Activated naive CD8-positive, alpha-beta T cell (primary cell): ENCODE results near the gene THOC3.
"Not testable (repeated sequence)": the region's sequence is repeated elsewhere in the genome, so short reads cannot be mapped to it uniquely, and the experiment has no call there.

Experiments used
- H3K27ac Mint-ChIP-seq: one replicate; pipeline ENCODE4 v1.8.0; 2021; ENCODE audit warnings: mixed read lengths
- H3K27me3 Mint-ChIP-seq: one replicate; pipeline ENCODE4 v1.8.0; 2021; ENCODE audit warnings: mixed read lengths
- H3K36me3 Mint-ChIP-seq: one replicate; pipeline ENCODE4 v1.8.0; 2021; ENCODE audit warnings: mixed read lengths
- H3K4me1 Mint-ChIP-seq: one replicate; pipeline ENCODE4 v1.8.0; 2021; ENCODE audit warnings: low read depth, mixed read lengths
- H3K4me3 Mint-ChIP-seq: one replicate; pipeline ENCODE4 v1.8.0; 2021; ENCODE audit warnings: mild to moderate bottlenecking, mixed read lengths
- H3K9me3 Mint-ChIP-seq: one replicate; pipeline ENCODE4 v1.8.0; 2021; ENCODE audit warnings: low read depth, mixed read lengths

Gene THOC3

GRCh38 chr5:175967471-175968372 is at the start of gene THOC3:
Gene THOC3, minus strand, starts transcription at chr5:175968315. Its CDS starts 107 bp downstream, at chr5:175968208.
- not testable (repeated sequence) for H3K4me1 Mint-ChIP-seq
- H3K27ac Mint-ChIP-seq, result peak within 1 kb of the TSS; percentile 68

GRCh38 chr5:176017324-176017723 is 49.2 kb upstream of the THOC3 start:
- not testable (repeated sequence) for H3K4me3 Mint-ChIP-seq

More at GRCh38 chr5:175967471-175968372, at the start of gene THOC3:
- H3K4me3 Mint-ChIP-seq, result peak within 1 kb of the TSS; percentile 88
- not testable (repeated sequence) for H3K27me3 Mint-ChIP-seq, H3K9me3 Mint-ChIP-seq, H3K36me3 Mint-ChIP-seq

GRCh38 chr5:176014360-176014759 is 46.2 kb upstream of the THOC3 start:
- H3K36me3 Mint-ChIP-seq, H3K4me1 Mint-ChIP-seq, H3K4me3 Mint-ChIP-seq, H3K27ac Mint-ChIP-seq, H3K9me3 Mint-ChIP-seq, H3K27me3 Mint-ChIP-seq: not testable (repeated sequence)

More at GRCh38 chr5:176017324-176017723, 49.2 kb upstream of the THOC3 start:
- not testable (repeated sequence) for H3K27me3 Mint-ChIP-seq, H3K9me3 Mint-ChIP-seq, H3K36me3 Mint-ChIP-seq, H3K27ac Mint-ChIP-seq, H3K4me1 Mint-ChIP-seq

GRCh38 chr5:176011088-176011487 is 43.0 kb upstream of the THOC3 start:
- H3K36me3 Mint-ChIP-seq, H3K27ac Mint-ChIP-seq, H3K27me3 Mint-ChIP-seq, H3K4me3 Mint-ChIP-seq, H3K9me3 Mint-ChIP-seq: not testable (repeated sequence)
- H3K4me1 Mint-ChIP-seq, result peaks cover 12% of the 10 kb centered on the region

- not testable (repeated sequence) for H3K27me3 Mint-ChIP-seq
Observed at GRCh38 chr5:176010202-176010601, 42.1 kb upstream of the THOC3 start.

GRCh38 chr5:176007220-176007619 is 39.1 kb upstream of the THOC3 start:
- Mint-ChIP-seq H3K27ac (peak overlapping the region; percentile 83), H3K4me3 (peak overlapping the region; percentile 69)

More at GRCh38 chr5:176010202-176010601, 42.1 kb upstream of the THOC3 start:
- not testable (repeated sequence) for H3K4me3 Mint-ChIP-seq, H3K36me3 Mint-ChIP-seq, H3K27ac Mint-ChIP-seq, H3K9me3 Mint-ChIP-seq
- H3K4me1 Mint-ChIP-seq, result peaks cover 15% of the 10 kb centered on the region

GRCh38 chr5:176006819-176007218 is 38.7 kb upstream of the THOC3 start:
- H3K36me3 Mint-ChIP-seq, H3K9me3 Mint-ChIP-seq, H3K27me3 Mint-ChIP-seq: not testable (repeated sequence)
- peaks cover 19% of the 10 kb centered on the region for H3K4me1 Mint-ChIP-seq
- peak overlapping the region; percentile 83 for H3K27ac Mint-ChIP-seq
- H3K4me3 Mint-ChIP-seq, result peak overlapping the region; percentile 69

More at GRCh38 chr5:176007220-176007619, 39.1 kb upstream of the THOC3 start:
- not testable (repeated sequence) for H3K9me3 Mint-ChIP-seq, H3K27me3 Mint-ChIP-seq, H3K36me3 Mint-ChIP-seq
- H3K4me1 Mint-ChIP-seq, result peaks cover 16% of the 10 kb centered on the region

- H3K27me3 Mint-ChIP-seq, H3K36me3 Mint-ChIP-seq, H3K4me3 Mint-ChIP-seq, H3K9me3 Mint-ChIP-seq, H3K27ac Mint-ChIP-seq, H3K4me1 Mint-ChIP-seq: not testable (repeated sequence)
Observed at GRCh38 chr5:175997979-175998378, 29.9 kb upstream of the THOC3 start.

- H3K4me1 Mint-ChIP-seq, H3K4me3 Mint-ChIP-seq, H3K36me3 Mint-ChIP-seq, H3K9me3 Mint-ChIP-seq, H3K27me3 Mint-ChIP-seq, H3K27ac Mint-ChIP-seq: not testable (repeated sequence)
Observed at GRCh38 chr5:175997495-175997894, 29.4 kb upstream of the THOC3 start.

- not testable (repeated sequence) for H3K4me3 Mint-ChIP-seq, H3K27me3 Mint-ChIP-seq, H3K4me1 Mint-ChIP-seq, H3K36me3 Mint-ChIP-seq, H3K9me3 Mint-ChIP-seq, H3K27ac Mint-ChIP-seq
Observed at GRCh38 chr5:175996791-175997190, 28.7 kb upstream of the THOC3 start.

- H3K27me3 Mint-ChIP-seq, H3K36me3 Mint-ChIP-seq: not testable (repeated sequence)
Observed at GRCh38 chr5:175995506-175995905, 27.4 kb upstream of the THOC3 start.

GRCh38 chr5:175979371-175979995 is 11.4 kb upstream of the THOC3 start:
- not testable (repeated sequence) for H3K27ac Mint-ChIP-seq, H3K36me3 Mint-ChIP-seq, H3K4me1 Mint-ChIP-seq, H3K27me3 Mint-ChIP-seq, H3K4me3 Mint-ChIP-seq, H3K9me3 Mint-ChIP-seq

More at GRCh38 chr5:175995506-175995905, 27.4 kb upstream of the THOC3 start:
- H3K27ac Mint-ChIP-seq, H3K4me1 Mint-ChIP-seq, H3K9me3 Mint-ChIP-seq, H3K4me3 Mint-ChIP-seq: not testable (repeated sequence)

GRCh38 chr5:175968381-175968780 is 266 bp upstream of the THOC3 start:
- not testable (repeated sequence) for H3K36me3 Mint-ChIP-seq

GRCh38 chr5:175962329-175962728 is 5.8 kb downstream of the THOC3 start:
- not testable (repeated sequence) for H3K27ac Mint-ChIP-seq, H3K9me3 Mint-ChIP-seq, H3K4me3 Mint-ChIP-seq, H3K36me3 Mint-ChIP-seq, H3K27me3 Mint-ChIP-seq, H3K4me1 Mint-ChIP-seq

More at GRCh38 chr5:175968381-175968780, 266 bp upstream of the THOC3 start:
- not testable (repeated sequence) for H3K27me3 Mint-ChIP-seq, H3K27ac Mint-ChIP-seq, H3K9me3 Mint-ChIP-seq, H3K4me1 Mint-ChIP-seq
- peak overlapping the region; percentile 23 for H3K4me3 Mint-ChIP-seq

- not testable (repeated sequence) for H3K9me3 Mint-ChIP-seq, H3K36me3 Mint-ChIP-seq, H3K4me3 Mint-ChIP-seq, H3K27ac Mint-ChIP-seq, H3K27me3 Mint-ChIP-seq, H3K4me1 Mint-ChIP-seq
Observed at GRCh38 chr5:175960228-175960627, 7.9 kb downstream of the THOC3 start.

GRCh38 chr5:175958515-175958914 is 9.6 kb downstream of the THOC3 start:
- H3K36me3 Mint-ChIP-seq, H3K4me1 Mint-ChIP-seq, H3K4me3 Mint-ChIP-seq, H3K27ac Mint-ChIP-seq, H3K9me3 Mint-ChIP-seq, H3K27me3 Mint-ChIP-seq: not testable (repeated sequence)
